Hair follicle dermal papilla cell (primary cell): ENCODE data around the gene ATP9A. TPM values are rescaled to one million over a fixed set of nuclear protein-coding genes. Genes with fewer than 3 reads are reported as not detected.

ENCODE experiments used
- total RNA-seq: library from RNA; depleted of rRNA; stranded (reverse); fragments of >200 nt; gene quantifications from 2 replicates; pipeline ENCODE4 v1.2.3, GENCODE V29; 2012

Gene ATP9A, protein sequence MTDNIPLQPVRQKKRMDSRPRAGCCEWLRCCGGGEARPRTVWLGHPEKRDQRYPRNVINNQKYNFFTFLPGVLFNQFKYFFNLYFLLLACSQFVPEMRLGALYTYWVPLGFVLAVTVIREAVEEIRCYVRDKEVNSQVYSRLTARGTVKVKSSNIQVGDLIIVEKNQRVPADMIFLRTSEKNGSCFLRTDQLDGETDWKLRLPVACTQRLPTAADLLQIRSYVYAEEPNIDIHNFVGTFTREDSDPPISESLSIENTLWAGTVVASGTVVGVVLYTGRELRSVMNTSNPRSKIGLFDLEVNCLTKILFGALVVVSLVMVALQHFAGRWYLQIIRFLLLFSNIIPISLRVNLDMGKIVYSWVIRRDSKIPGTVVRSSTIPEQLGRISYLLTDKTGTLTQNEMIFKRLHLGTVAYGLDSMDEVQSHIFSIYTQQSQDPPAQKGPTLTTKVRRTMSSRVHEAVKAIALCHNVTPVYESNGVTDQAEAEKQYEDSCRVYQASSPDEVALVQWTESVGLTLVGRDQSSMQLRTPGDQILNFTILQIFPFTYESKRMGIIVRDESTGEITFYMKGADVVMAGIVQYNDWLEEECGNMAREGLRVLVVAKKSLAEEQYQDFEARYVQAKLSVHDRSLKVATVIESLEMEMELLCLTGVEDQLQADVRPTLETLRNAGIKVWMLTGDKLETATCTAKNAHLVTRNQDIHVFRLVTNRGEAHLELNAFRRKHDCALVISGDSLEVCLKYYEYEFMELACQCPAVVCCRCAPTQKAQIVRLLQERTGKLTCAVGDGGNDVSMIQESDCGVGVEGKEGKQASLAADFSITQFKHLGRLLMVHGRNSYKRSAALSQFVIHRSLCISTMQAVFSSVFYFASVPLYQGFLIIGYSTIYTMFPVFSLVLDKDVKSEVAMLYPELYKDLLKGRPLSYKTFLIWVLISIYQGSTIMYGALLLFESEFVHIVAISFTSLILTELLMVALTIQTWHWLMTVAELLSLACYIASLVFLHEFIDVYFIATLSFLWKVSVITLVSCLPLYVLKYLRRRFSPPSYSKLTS
- 38.9 and 39.4 TPM in 2 replicates for total RNA-seq

DNA sequence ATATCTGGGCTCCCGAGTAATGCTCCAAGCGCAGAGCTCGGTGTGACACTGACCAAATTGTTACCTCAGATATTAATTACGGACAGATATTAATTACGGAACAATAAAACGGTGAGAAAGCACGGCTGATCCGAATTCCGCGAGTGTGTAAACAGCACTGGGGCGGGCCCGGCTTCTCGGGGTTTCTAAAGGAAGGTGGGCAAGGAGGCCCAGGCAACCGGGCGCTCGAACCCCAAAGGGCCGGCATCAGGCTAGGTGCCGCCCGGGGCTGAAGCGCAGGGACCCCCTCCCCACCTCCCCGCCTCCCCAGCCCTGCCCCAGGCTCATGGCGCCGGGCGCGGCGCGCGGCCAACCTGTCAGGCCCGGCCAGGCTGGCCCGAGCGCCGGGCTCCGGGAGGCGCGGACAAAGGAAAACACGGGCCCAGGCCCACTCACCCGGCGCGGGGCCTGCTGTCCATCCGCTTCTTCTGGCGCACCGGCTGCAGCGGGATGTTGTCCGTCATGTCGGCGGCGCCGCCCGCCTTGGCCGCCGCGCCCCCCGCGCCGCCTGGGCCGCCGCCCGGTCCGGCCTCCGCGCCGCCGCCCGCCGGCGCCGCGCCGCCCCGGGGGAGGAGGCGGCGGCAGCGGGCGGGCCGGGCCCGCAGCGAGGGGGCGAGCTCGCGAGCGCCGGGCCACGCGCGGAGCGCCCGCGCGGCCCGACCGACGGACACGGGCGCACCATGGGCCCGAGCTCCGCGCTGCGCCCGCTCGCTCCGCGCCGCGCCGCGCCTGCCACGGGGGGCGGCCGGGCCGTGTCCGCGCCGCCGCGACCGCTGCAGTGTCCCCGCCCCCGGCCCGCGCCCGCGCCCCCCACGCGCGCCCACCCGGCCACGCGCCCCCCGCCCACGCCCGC is at the start of gene ATP9A:
TSS of gene ATP9A (minus strand) at position 524 of the 892 bp plus-strand sequence. CDS start at position 503, 21 bp downstream.

DNA sequence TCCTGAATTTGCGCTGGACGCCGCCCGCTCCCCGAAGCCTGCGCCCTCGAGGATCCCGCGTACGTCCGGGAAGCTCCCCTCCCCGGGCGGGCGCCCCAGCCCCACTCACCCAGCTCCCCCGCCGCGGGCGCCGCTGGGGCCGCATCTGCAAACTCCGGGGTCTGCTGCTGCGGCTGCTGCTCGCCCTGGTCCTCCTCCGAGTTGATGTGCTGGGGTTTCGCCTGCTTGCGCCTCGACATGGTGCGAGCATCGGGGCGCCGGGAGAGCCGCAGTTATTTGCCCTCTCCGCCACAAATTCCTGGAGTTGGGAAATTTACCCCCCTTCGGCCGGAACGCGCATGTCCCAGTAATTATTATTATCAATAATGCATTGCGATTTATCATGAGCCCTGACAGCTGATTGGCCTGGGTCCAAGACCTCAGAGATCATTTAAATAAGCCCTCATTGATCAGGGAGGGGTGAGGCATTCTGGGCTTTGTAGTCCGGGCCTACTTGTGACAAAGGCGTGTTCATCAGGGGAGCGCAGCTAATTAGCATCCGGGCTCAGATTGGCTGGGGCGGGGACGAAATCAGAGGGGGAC is 34.1 kb upstream of the ATP9A start, which contains the start of gene SALL4:
TSS of gene SALL4 (minus strand) at position 352 of the 582 bp plus-strand sequence. CDS start at position 239, 113 bp downstream.

Other genes starting within 250 kb of the ATP9A start
- 1.8 and 2.8 TPM in 2 replicates for gene NFATC2, start 225.7 kb downstream of the ATP9A start, total RNA-seq
- under 0.01 and 0.16 TPM in 2 replicates for gene SALL4, start 34.1 kb upstream of the ATP9A start, total RNA-seq